SKM-1 treated with dmso at 0.1 percent for 144 hours (cell line): ENCODE results near the gene ZNF254.
"Not testable (repeated sequence)": the region's sequence is repeated elsewhere in the genome, so short reads cannot be mapped to it uniquely, and the experiment has no call there.

Source experiments
- DNase-seq: peaks from one replicate; lab custom pipeline; 2025; ENCODE audit not compliant: unreplicated experiment; lab: John Stamatoyannopoulos, UW

Gene ZNF254

DNA sequence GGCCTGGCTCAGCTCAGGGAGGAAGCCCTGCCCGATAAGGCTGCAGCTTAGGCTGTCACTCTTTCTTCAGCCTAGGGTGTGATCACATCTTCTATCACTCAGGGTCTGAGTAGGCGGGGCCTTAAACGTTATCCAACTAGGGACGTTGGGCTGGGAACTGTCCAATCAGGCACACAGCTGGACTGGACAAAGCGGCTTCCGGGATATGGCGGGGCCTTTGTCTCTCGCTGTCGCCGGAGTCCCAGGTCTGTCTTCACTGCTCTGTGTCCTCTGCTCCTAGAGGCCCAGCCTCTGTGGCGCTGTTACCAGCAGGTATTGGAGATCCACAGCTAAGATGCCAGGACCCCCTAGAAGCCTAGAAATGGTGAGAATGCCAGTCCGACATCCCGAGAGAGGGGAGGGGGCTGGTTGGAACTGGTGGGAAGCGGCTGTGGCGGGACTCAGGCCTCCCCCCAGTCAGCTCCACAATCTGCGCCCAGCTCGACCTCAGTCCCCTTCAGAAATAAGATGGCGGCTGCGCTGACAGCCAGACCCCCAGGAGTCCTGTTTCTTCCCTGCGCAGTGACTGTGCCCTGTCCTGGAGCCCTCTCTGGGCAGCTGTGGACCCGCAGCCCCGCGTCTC is at the start of gene ZNF254:
TSS of gene ZNF254 (plus strand) at position 214 of the 622 bp plus-strand sequence. CDS start at position 335, 121 bp downstream.
- DNase-seq: peak; percentile 92

- DNase-seq: no peak
These were observed 46.4 kb upstream of the ZNF254 start for GRCh38 chr19:24040621-24041020.

- not testable (repeated sequence) for DNase-seq
These were observed 45.7 kb upstream of the ZNF254 start for GRCh38 chr19:24041326-24041725.

- DNase-seq: no peak
These were observed 40.4 kb upstream of the ZNF254 start for GRCh38 chr19:24046550-24046949.

DNA sequence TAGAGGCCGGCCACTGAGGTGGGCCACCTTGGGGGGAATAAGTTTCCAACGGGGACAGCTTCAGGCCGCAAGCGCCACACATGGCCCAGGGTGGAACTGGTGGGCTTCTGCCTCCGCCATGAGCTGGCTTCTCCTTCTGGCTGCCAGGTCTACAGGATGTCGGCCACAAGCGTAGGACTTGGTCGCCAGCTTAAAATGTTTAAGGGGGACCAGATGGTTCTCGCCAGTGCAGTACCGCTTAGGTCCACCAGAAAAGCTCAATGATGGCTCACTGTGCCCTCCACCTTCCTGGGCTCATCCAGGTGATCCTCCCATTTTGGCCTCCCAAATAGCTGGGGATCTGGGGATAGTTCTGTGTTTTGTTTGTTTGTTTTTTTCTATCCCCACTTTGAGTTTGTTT is 38.7 kb upstream of the ZNF254 start:
- DNase-seq: no peak

GRCh38 chr19:24049537-24049936 is 37.5 kb upstream of the ZNF254 start:
- no peak for DNase-seq

DNA sequence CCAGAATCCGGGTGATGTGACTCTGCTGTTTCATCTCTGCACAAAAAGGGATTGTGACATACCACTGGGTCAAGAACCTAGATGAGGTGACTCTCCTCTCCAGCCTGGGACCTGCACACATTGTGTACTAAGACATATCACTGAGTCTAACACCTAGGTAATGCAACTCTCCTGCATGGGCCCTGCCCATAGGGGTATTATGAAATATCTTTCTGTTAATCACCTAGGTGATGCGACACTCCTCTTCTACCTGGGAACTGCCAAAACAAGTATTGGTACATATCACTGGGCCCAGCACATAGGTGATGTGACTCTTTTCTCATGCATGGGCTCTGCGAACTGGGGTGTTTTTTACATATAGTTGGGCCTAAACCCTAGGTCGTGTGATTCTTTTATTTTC is 35.5 kb upstream of the ZNF254 start:
- no peak for DNase-seq

GRCh38 chr19:24052811-24053210 is 34.2 kb upstream of the ZNF254 start:
- no peak for DNase-seq

DNA sequence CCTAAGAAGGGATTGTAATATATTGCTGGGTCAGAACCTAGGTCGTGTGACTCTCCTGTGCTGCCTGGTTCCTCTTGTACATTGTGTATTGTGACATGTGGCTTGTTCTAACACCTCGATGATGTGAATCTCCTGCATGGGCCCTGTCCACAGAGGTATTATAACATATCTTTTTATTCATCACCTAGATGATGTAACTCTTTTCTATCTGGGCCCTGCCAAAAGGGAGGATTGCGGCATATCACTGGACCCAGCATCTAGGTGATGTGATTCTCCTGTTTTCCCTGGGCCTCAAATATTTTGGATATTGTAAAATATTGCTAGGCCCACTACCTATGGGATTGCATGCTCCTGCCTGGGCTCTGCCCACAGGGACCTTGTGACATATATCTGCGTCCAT is 33.4 kb upstream of the ZNF254 start:
- DNase-seq: no peak

GRCh38 chr19:24054044-24054935 is 32.7 kb upstream of the ZNF254 start:
- no peak for DNase-seq

- no peak for DNase-seq
These were observed 31.4 kb upstream of the ZNF254 start for GRCh38 chr19:24055548-24055947.

- DNase-seq: no peak
These were observed 29.8 kb upstream of the ZNF254 start for GRCh38 chr19:24057144-24057543.

GRCh38 chr19:24059563-24060295 is 27.3 kb upstream of the ZNF254 start:
- DNase-seq: no peak

- no peak for DNase-seq
These were observed 26.2 kb upstream of the ZNF254 start for GRCh38 chr19:24060687-24061356.

- DNase-seq: no peak
These were observed 24.8 kb upstream of the ZNF254 start for GRCh38 chr19:24062190-24062589.

DNA sequence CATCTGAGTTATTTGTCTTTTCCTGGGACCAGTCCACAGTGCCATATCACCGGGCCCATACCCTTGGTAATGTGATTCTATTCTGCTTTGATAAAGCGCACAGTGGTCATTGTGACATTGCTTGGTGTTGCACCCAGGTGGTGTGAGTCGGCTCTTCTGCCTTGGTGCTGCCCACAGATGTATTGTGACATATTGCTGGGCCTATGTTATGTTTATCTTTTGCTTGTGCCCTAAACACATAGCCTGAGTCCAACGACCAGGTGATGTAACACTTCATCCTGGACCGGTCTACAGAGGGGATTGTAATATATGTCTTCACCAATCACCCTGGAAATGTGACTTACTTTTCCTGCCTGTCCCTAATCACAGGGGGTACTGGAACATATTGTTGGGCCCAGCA is 23.7 kb upstream of the ZNF254 start:
- DNase-seq: no peak

GRCh38 chr19:24064175-24064574 is 22.8 kb upstream of the ZNF254 start:
- DNase-seq: no peak

DNA sequence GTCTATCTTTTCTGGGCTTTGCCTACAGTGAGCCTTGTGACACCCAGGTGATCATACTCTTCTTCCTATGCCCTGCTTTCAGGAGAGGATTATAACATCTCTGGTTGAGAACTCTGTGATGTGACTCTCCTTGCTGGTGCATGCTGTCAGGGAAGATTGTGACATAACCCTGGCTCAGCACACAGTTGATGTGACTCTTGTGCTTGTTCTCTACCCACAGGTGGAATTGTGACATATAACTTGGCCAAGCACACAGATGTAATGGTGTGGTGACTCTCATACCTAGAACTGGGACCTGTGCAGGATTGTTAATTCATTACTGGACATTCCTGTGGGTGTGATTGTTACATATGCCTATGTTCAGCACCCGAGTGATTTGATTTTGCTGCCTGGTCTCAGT is 21.7 kb upstream of the ZNF254 start:
- peak; percentile 9 for DNase-seq

GRCh38 chr19:24065865-24066604 is 21.0 kb upstream of the ZNF254 start:
- DNase-seq: peak; percentile 35

DNA sequence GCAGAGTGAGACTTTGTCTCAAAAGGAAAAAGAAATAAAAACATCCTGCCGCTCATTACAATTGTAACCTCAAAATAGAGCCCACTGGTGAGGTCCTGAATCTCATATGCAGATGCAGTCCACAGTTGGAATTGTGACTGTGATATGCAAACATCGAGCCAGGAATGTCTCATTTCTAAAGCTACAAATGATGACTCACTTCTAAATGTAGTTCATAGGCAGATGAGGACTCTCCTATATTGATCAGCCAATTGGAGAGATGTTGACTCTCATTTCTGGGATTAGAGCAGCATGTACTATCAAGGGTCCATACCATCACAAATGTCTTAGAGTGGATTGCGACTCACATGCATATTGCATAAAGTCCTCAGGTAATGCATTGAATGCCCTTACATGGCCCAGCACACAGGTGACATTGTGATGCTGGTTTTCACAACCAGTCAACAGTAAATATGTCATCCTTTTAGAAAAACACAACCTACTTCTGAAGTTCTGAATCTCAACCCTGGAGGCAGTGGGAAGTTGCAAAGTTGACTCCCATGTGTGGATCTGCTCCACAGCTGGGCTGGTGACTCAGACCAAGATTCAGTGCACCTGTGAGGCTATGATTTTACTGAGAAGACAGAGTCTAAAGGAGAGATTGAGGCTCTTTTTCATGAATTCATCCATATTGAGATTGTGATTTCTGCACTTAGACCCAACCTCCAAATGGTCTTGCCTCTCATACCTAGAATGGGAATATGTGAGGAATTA is 16.9 kb upstream of the ZNF254 start:
- no peak for DNase-seq
